Limb (tissue), 2 donors: ENCODE results near the gene MAP7.
"Not testable (repeated sequence)": the region's sequence is repeated elsewhere in the genome, so short reads cannot be mapped to it uniquely, and the experiment has no call there.

Experiments used
- DNase-seq, 2 donors: peaks; one replicate each; pipeline ENCODE4 v3.0.0-alpha.2; 2016; ENCODE audit errors: extremely low spot score in 2 of 2

The MAP7 gene

DNA sequence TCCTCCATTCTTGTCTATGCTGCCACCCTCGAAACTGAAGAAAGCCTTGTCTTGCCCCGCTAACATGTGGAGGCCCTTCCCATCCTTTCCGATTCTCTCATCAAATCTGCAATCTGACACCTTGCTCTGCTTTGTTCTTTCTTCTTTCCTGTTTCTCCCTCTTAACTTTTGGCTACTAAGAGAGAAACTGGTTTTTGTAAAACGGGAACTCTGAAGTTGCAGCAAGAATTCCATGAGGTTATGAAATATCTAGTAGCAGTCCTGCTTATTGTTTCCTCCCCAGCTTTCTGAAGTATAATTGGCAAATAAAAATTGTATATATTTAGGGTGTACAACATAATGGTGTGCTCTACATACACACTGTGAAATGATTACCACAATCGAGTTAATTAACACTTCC, 80.2 kb downstream of the MAP7 start:
- DNase-seq, result no peak

GRCh38 chr6:136469154-136469553, 81.1 kb downstream of the MAP7 start:
- DNase-seq, result no peak

DNA sequence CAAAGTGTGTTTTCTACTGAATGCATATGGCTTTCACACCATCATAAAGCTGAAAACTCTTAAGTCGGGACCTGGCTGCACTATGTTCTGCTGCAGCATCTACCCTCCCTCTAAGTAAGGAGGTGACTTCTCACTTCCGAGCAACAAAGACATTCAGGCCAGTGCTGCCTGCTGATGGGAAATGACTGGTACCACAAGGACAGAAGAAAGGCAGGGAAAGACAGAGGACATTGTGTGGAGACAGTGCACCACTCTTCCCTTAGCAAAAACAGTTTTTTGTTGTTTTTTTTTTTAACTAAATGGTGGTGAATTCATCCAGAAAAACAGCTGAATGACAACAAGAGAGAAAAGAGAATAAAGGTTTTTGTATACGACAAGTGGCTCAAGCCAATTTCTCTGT, 81.5 kb downstream of the MAP7 start:
- DNase-seq, result no peak

- DNase-seq, result no peak
Measured at GRCh38 chr6:136467186-136467585, 83.0 kb downstream of the MAP7 start.

DNA sequence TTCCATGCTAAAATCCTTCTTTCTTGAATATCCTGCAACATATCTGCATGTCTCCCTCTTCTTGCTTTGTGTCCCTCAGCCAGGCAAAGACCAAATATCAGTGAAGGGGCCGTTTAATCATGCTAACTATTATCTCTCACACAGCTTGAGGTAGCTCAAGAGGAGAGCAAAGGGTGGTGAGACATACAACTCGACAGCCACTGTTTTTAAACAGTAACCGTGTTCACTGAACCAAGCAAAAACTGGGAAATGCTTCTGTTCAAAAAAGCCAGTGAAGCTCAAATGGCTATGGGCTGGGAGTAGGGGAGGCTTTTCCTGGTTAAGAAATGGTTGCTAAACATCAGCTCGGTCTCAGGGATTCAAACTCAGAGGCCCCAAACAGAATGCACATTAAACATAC, 83.4 kb downstream of the MAP7 start:
- no peak for DNase-seq

- no peak for DNase-seq
Measured at GRCh38 chr6:136465766-136466303, 84.4 kb downstream of the MAP7 start.

DNA sequence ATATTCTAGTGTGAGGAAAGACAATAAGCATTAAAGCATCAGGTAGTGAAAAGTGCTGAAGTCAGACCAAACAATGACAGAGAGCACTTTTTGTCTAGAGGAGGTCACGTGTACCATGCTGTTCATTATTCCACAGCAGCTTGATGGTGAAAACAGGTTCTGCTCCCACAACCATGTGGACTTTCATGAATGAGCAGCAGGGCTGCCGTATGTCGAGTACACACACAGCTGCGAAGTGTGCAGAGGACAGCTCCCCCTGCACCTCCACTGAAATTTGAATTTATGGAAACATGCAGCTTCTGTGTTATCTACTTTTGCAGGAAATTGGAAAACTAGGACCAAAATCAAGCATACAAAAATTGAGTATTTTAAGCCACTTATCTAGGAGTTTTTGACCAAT, 85.3 kb downstream of the MAP7 start:
- DNase-seq, result no peak

DNA sequence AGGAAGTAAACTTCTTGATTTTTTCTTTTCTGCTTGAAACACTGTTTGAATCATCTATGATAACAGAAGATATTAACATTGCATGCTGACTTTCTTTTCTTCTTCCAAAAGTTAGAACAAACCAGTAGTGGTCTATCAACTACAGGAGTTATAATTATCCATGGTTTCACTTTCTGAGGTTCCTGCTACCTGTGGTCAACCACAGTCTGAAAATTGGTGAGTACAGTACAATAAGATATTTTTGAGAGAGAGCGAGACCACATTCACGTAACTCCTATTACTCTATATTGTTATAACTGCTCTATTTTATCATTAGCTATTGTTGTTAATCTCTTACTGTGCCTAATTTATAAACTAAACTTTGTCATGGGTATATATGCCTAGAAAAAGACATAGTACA, 86.1 kb downstream of the MAP7 start:
- no peak for DNase-seq

DNA sequence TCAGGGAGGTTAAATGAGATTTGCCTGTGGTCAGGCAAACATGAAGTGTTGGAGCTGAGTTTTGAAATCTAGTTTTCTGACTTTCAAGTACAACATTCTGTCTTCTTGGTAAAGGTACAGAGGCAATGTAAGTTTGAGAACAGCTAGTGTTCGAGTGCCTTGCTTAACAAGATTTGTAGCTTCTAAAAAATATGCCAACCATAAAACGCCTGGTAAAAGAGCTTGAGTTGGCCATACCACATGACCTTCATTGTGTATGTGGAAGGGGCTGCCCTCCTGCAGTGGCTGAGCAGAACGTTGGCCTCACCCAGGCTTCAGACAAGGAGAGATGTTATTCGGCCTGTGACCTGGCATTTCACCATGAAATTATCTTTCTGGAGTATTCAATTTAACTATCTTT, 86.5 kb downstream of the MAP7 start:
- no peak for DNase-seq

GRCh38 chr6:136446579-136447187, 103.5 kb downstream of the MAP7 start:
- DNase-seq, result no peak

GRCh38 chr6:136446145-136446544, 104.1 kb downstream of the MAP7 start:
- DNase-seq, result no peak

DNA sequence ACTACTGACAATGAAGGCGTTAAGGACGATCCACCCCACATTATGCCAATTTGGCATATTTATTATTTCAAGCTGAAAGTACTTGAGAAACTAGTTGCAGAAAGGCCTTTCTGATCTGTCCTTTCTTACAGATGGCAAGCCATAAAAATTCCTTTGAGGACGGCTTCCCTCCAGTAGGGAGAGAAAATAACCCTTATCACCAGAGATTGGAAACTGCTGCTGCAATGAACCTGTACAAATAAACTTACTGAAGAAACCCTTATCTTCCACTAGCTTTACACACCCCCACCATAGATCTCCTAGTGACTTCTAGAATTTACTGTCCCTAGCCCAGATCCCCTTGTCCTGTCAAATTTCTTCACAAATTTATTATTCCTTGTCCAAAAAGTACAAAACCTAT, 105.2 kb downstream of the MAP7 start:
- DNase-seq, result no peak

- DNase-seq, result no peak
Measured at GRCh38 chr6:136440203-136440602, 110.0 kb downstream of the MAP7 start.

- no peak for DNase-seq
Measured at GRCh38 chr6:136439514-136440190, 110.6 kb downstream of the MAP7 start.

DNA sequence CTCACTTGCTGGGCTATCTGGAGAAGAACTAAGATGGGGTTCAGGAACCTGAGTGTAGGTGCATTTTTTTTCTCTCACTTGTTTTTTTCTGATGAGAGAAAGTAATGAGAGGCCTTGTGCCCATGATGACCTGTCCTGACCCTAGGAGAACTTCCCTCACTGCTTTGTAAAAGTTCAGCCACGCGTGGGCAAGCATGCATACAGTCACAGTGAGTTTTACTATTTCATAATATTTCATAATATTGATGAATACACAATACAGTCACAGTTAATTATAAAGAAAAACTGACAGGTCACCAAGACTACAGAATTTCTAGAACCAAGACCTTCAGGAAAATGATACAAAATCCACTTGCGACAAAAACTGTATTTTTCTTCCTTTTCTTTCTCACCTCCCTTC, 111.8 kb downstream of the MAP7 start:
- DNase-seq, result no peak

GRCh38 chr6:136437246-136437645, 113.0 kb downstream of the MAP7 start:
- DNase-seq, result no peak

DNA sequence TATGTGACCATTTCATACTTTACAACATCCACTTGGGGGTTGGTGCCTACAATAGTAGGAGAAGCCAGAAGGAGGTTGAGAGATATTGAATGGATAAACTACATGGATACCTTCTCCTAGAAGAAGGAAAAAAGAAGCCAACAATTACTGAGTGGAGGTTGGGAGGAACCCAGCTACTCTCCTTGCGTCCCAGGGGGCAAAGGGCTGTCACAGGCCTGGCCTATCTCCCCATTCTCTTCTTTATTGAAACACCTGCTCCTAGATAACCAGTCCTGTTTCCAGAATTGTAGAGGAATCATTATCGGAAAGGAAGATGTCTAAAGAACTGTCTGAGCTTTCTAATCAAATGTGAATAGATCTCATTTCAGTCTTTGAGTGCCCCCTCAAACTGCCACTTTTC, 115.1 kb downstream of the MAP7 start:
- no peak for DNase-seq

DNA sequence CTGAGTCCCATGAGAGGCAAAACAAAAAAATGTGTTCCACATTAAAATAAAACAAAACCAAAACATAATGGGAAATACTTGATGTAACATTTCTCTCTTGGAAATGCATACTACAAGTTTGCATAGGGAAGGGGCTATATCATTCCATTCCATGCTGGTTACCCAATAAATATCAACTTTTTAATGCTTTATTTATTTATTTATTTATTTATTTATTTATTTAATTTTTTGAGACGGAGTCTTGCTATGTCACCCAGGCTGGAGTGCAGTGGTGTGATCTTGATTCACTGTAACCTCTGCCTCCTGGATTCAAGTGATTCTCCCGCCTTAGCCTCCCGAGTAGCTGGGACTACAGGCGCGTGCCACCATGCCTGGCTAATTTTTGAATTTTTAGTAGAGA, 118.9 kb downstream of the MAP7 start:
- DNase-seq, result not testable (repeated sequence)

- no peak for DNase-seq
Measured at GRCh38 chr6:136429264-136430065, 120.8 kb downstream of the MAP7 start.

DNA sequence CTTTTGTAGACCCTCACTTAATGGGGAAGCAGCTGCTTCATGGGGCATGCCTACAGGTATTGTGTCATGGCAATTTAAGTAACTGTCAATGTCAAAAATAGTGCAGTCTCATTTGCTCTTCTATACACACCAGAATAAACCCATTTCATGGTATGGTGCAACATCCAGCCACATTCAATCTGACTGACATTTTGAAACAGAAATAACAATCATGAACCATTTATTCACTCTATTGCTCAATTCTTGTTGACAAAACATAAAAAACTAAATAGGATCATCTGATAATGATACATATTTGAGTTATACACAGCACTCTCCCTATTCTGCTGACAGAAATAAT, 122.9 kb downstream of the MAP7 start:
- no peak for DNase-seq

GRCh38 chr6:136426627-136427377, 123.4 kb downstream of the MAP7 start:
- no peak for DNase-seq

- DNase-seq, result no peak
Measured at GRCh38 chr6:136425793-136426192, 124.4 kb downstream of the MAP7 start.
